B cell (primary cell): ENCODE data around the gene PCDH7. TPM values are rescaled to one million over a fixed set of nuclear protein-coding genes. Genes with fewer than 3 reads are reported as not detected.

Experiments used
- ATAC-seq: fragments of 200-7000 bp; cut with Tn5 transposase; one replicate; pipeline ENCODE4 v1.10.0; 2021; ENCODE audit warnings: low read depth, mild to moderate bottlenecking, moderate number of reproducible peaks, moderate library complexity
- CTCF ChIA-PET: fragments of 350-600 bp; sonication (Branson Sonifier 250); formaldehyde crosslinking; loops from one replicate; lab custom pipeline; 2021; ENCODE audit warnings: antibody characterized with exemption, inconsistent platforms; lab: Charles Lee
- POLR2A ChIA-PET: fragments of 350-600 bp; sonication (Branson Sonifier 250); formaldehyde crosslinking; loops from one replicate; lab custom pipeline; 2021; ENCODE audit warnings: antibody characterized with exemption; lab: Charles Lee
- DNase-seq: peaks from one replicate; pipeline ENCODE4 v3.0.0; 2013
- H2AFZ ChIP-seq: 2 replicates; pipeline ENCODE4 v1.6.1; 2012; ENCODE audit warnings: mild to moderate bottlenecking, low read depth, low read length; ENCODE audit not compliant: insufficient read depth, poor library complexity, severe bottlenecking
- H3K27ac ChIP-seq, 2 donors: 1 replicate in 1 of 2; 2 replicates in 1 of 2; pipeline ENCODE4 v1.5.1; 2012 to 2013; ENCODE audit warnings: low read length in 2 of 2, mild to moderate bottlenecking in 2 of 2, moderate library complexity in 1 of 2
- H3K27me3 ChIP-seq, 4 experiments: fragments of 200-600 bp in 1 of 4; sonication (generic) in 1 of 4; replicated peaks in 1 of 4; 1 replicate in 2 of 4; 2 replicates in 2 of 4; pipeline versions ENCODE4 v1.6.1 to v1.7.0; 2013 to 2016; ENCODE audit warnings: low read length in 3 of 4, mild to moderate bottlenecking in 2 of 4, mixed read lengths in 1 of 4, moderate library complexity in 1 of 4; ENCODE audit not compliant: insufficient read depth in 4 of 4, control insufficient read depth in 3 of 4; ENCODE audit errors: control extremely low read depth in 1 of 4
- H3K36me3 ChIP-seq, 2 experiments: replicated peaks in 1 of 2; 1 replicate in 1 of 2; 2 replicates in 1 of 2; pipeline versions ENCODE4 v1.6.1 to v1.7.1; 2013; ENCODE audit warnings: low read length in 1 of 2; ENCODE audit not compliant: insufficient read depth in 2 of 2, control insufficient read depth in 1 of 2; ENCODE audit errors: control extremely low read depth in 1 of 2, extremely low read depth in 1 of 2
- H3K4me1 ChIP-seq, 2 donors: fragments of 200-600 bp in 1 of 2; sonication (generic) in 1 of 2; 1 replicate in 1 of 2; 2 replicates in 1 of 2; pipeline versions ENCODE4 v1.5.1 to v1.6.1; 2013 to 2017; ENCODE audit warnings: low read length in 2 of 2; ENCODE audit not compliant: control insufficient read depth in 2 of 2, insufficient read depth in 2 of 2
- H3K4me2 ChIP-seq: replicated peaks from 2 replicates; pipeline ENCODE3; 2012; ENCODE audit warnings: mild to moderate bottlenecking, low read depth, low read length; ENCODE audit not compliant: poor library complexity, severe bottlenecking
- H3K4me3 ChIP-seq, 5 experiments: fragments of 200-600 bp in 1 of 5; sonication (generic) in 1 of 5; 1 replicate in 3 of 5; 2 replicates in 2 of 5; pipeline versions ENCODE4 v1.5.1 to v1.7.0; 2011 to 2016; ENCODE audit warnings: low read length in 4 of 5, mild to moderate bottlenecking in 4 of 5, low read depth in 2 of 5, control low read depth in 1 of 5, moderate library complexity in 1 of 5; ENCODE audit not compliant: insufficient read depth in 1 of 5; ENCODE audit errors: control extremely low read depth in 1 of 5, extremely low read depth in 1 of 5
- H3K79me2 ChIP-seq: fragments of 200-600 bp; sonication (generic); one replicate; pipeline ENCODE4 v1.6.0; 2016; ENCODE audit warnings: low read length; ENCODE audit not compliant: control insufficient read depth, insufficient read depth
- H3K9ac ChIP-seq: fragments of 200-600 bp; sonication (generic); 2 replicates; pipeline ENCODE4 v1.6.1; 2017; ENCODE audit warnings: mild to moderate bottlenecking, low read length, moderate library complexity
- H3K9me3 ChIP-seq, 3 donors: one replicate each; pipeline versions ENCODE4 v1.6.1 to v1.7.1; 2013; ENCODE audit warnings: low read length in 2 of 3; ENCODE audit not compliant: control insufficient read depth in 2 of 3, insufficient read depth in 1 of 3; ENCODE audit errors: control extremely low read depth in 1 of 3
- H4K20me1 ChIP-seq: 2 replicates; pipeline ENCODE4 v1.6.0; 2012; ENCODE audit warnings: mild to moderate bottlenecking, low read length; ENCODE audit not compliant: insufficient read depth, control insufficient read depth, poor library complexity, severe bottlenecking
- H3K27ac Mint-ChIP-seq: one replicate; pipeline ENCODE4 v1.8.0; 2021; ENCODE audit warnings: mixed read lengths
- H3K27me3 Mint-ChIP-seq: one replicate; pipeline ENCODE4 v1.8.0; 2021; ENCODE audit warnings: mixed read lengths
- H3K4me1 Mint-ChIP-seq: one replicate; pipeline ENCODE4 v1.8.0; 2021; ENCODE audit warnings: mixed read lengths
- H3K4me3 Mint-ChIP-seq: one replicate; pipeline ENCODE4 v1.8.0; 2021; ENCODE audit warnings: mixed read lengths
- H3K9me3 Mint-ChIP-seq: one replicate; pipeline ENCODE4 v1.8.0; 2022; ENCODE audit warnings: mixed read lengths; ENCODE audit not compliant: insufficient read depth
- CTCF ChIP-seq: fragments of 200-600 bp; IDR thresholded peaks from one replicate; pipeline ENCODE4 v1.8.0; 2022; ENCODE audit warnings: antibody characterized with exemption, mild to moderate bottlenecking
- EZH2 ChIP-seq: IDR thresholded peaks from 2 replicates; pipeline ENCODE4 v1.6.1; 2012; ENCODE audit warnings: borderline replicate concordance, low read depth, mild to moderate bottlenecking, moderate library complexity, low read length; ENCODE audit not compliant: insufficient read depth, poor library complexity, severe bottlenecking
- WGBS: methylation state at CpG from one replicate; pipeline ENCODE4 v1.1.5; 2013; ENCODE audit warnings: missing lambda C conversion rate; ENCODE audit not compliant: insufficient coverage; 5-methylcytosine and 5-hydroxymethylcytosine counted together
- intact Hi-C: fragments of 100-400 bp; cut with micrococcal nuclease; formaldehyde crosslinking; loops from one replicate; pipeline ENCODE4 v1.10.0; 2022
- polyA plus RNA-seq: library from polyadenylated mRNA; depleted of rRNA; stranded (reverse); fragments of >200 nt; gene quantifications from 2 replicates; pipeline ENCODE4 v1.2.3, GENCODE V29; 2012
- total RNA-seq, 2 donors: library from RNA; stranded (reverse); fragments of 120-200 nt in 1 of 2; gene quantifications; 1 replicate in 1 of 2; 2 replicates in 1 of 2; pipeline versions ENCODE4 v1.2.3 to v1.2.4, GENCODE V29; 2013 to 2022

Gene PCDH7
- total and polyA plus RNA-seq, 2 donors (not counting 1 experiment from before 2014, with no cell fraction given), result not detected

DNA sequence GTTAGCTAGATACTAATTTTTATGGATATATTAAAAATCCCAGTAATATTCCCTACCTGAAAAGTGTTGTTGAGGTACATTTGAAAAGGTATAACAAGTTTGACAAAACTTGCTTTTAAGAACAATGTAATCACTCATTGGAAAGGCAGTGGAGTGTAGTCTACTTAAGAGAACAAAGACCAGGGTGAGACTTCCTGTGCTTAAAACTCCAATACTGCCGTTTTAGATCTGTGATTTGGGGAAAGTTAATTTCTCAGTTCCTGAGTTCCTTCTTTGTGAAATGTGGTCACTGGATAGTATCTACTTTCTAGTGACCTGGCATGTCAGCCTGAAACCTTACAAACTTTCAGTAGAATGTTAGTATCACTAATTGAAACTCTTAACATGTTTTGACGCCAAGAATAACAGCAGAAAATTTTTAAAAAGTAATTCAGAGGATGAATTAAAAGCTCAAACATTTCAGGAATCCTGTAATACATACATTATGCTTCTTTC lies 56.8 kb downstream of the PCDH7 start:
- no peaks in the 10 kb centered on the region for H3K4me1 Mint-ChIP-seq
- Histone ChIP-seq H3K27ac (no peak overlapping the region), H2AFZ (no peak overlapping the region), H3K9me3 (no peaks in the 10 kb centered on the region), H4K20me1 (no peaks in the 10 kb centered on the region), H3K4me3 (no peak overlapping the region), H3K4me1 (no peaks in the 10 kb centered on the region), H3K27me3 (no peaks in the 10 kb centered on the region), H3K4me2 (no peak overlapping the region), H3K36me3 (no peaks in the 10 kb centered on the region), H3K79me2 (no peaks in the 10 kb centered on the region), H3K9ac (no peak overlapping the region)
- intact Hi-C loops, result no loop called here
- TF ChIP-seq CTCF (no peak), EZH2 (no peak)
- DNase-seq (no peak), ATAC-seq (no peak)
- peaks cover 2% of the 10 kb centered on the region for H3K9me3 Mint-ChIP-seq
- no peaks in the 10 kb centered on the region for H3K27me3 Mint-ChIP-seq
- 17% methylated on average over 1 of the region's 2 CpGs for WGBS
- ChIA-PET CTCF (no interaction called here), POLR2A (no interaction called here)
- H3K4me3 Mint-ChIP-seq, result no peak overlapping the region
- H3K27ac Mint-ChIP-seq, result no peak overlapping the region
